Fibroblast of upper back skin (primary cell): ENCODE data around the gene MAD1L1.
A peak's percentile ranks its signal among the peaks of the same experiment; 100 is the strongest.

ENCODE experiments used
- DNase-seq: peaks from one replicate; pipeline ENCODE4 v3.0.0-alpha.2; 2013

The MAD1L1 gene

DNA sequence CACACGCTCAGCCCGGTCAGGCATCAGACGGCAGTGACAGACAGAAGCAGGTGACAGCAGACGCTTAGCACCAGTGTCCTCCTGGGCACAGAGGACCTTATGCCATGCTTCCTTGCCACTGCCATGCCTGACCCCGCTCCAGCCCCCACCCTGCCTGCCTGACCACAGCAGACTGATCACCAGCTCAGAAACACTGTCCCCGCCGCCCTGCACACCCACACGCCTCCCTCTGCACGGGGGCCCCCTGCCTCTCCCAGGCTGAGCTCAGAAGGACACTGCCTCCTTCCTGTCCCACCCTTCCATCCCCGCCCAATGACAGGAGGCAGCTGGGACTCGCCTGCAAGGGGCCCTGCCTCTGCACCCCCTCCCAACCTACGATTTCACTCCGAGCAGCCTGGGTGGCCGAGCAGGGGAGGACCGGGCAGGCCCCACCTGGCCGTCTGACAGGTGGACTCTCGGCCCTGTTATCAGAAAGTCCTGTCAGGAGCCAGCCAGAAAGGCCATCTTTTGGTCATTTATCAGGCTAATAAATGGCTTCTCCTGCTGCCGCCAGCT, 379.2 kb downstream of the MAD1L1 start:
- no peak for DNase-seq

DNA sequence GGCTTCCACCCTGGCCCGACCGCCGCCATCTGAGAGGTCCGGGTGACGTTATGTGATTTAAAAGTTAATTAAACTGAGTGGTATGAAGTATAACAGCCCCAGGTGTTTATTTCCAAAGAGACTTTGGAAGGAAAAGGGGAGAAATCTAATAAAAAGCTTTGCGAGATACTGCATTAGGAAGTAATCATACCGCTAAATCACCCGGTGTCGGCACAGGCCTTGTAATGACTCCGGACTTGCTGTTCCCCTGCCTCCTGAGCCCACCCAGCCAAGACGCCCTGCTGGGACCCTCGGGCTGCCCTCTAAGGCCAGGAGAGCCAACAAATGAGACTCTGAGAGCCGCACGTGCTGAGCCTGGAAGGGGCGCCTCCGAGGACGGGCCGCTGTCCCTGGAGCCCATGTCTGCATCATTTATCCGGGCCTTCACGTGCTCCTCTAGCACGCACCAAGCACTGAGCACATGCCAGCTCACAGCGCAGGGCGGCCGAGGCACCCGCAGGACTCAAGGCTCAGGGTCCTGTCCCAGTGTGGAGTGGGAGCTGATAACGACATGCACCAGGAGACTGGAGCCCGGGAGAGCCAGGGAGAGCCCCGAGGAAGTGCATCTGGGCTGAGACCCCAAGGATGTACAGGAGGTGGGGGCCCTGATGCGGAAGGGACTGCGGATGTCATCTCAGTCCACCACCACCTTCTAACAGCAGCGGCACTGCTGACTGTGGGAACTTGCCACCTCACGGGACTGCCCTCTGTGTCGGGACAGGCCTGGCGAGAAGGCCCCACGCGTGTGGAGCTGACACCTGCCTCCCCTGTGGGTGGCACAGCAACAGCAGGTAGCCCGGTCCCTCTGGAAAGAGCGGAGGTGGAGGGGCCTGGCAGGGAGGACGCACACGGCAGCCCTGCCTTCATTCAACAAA, 380.0 kb downstream of the MAD1L1 start:
- DNase-seq: no peak

DNA sequence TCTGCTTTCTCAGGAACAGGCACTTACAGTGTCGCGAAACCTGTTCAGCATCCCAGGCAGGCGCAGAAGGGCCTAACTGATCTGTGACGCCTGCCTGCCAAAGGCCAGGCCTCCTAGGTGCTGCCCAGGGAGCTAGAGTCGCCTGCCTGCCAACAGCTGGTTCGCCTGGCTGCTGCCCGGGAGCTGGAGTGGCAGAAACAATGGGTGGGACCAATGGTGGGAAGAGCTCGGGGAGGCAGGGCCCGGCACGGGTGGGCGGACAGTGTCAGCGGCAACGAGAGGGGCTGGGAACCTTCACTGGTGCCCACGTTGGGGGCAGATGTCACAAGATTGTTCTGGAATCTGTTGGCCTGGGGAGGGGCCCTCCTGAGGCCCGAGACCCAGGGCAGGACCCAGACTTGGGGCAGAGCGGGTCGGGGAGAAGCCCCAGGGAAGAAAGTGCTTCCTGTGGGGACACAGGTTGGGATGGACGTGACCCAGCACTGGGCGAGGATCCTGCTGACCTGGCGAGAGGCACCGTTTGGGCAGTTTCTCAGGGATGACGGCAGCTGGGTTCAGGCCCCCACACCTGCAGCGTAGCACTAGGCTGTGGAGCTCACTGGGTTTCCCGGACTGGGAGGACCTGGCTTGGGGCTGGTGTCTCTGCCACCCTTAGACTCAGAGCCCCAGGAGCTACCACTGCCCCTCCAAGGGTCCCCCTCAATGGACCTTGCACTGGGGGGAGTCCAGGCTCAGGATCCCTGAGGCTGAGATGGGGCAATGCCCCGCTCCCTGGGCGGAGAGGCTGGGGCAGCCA, 380.8 kb downstream of the MAD1L1 start:
- no peak for DNase-seq

DNA sequence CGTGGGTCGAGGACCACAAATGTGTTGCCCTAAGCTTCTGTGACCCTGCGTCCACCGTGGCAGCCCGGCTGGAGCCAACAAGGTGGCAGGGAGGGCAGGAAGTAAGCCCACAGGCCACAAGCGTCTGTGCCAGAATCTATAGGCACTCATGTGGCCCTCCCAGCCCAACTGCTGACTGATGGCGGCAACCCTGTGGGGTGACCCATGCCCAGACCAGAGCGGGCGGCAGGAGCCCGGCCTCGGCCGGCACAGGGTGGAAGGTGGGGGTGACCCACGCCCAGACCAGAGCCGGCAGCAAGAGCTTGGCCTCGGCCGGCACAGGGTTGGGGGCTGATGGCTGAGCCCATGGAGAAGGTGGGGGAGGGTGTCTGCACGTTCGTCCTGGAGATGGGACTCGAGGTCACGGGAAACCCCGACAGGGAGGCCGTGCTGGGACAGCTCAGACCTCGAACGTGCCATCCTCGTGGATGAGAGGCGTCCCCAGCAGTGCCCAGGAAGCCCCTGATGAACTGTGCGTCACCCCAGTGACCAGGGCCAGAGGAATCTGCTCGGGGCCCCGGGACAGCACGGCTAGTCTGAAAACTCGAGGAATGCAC, 381.7 kb downstream of the MAD1L1 start:
- DNase-seq: no peak

DNA sequence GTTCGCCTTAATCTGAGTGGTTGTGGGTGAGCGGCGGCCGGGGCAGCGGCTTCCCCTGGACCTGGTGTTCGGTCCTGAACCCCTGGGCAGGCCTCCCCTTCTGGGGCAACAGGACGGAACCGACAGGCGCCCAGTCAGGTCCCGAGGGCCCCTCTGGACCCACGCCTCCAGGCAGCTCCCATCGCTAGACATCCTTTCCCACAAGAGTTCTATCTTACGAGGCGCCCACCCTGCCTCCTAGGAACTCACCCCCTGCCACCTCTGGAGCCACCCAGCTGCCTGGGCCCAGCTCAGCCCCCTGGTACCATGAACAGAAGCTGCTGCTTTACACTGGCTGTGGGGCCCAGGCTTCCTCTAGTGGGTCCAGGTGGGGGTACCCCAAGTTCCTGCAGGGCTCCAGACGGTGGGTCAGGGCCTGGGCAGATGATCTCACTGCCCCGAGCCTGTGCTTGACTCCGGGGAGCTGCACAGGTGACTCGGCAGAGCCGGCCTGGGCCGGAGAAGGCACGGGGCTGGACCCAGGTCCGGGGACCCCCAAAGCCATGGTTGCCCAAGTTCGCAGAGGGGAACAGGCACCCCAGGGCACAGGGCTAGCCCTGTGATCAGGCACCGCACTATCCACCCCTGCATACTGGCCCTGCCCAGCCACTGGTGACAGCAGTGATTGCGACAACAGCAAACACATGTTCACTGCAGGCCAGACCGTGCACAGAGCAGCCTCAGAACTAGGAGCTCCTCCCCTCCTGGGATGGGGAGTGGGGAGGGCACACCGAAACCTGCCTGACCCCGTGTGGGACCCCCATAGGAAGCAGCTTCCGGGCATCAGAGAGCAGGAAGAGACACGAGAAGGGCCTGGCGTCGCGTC, 382.4 kb downstream of the MAD1L1 start:
- no peak for DNase-seq

DNA sequence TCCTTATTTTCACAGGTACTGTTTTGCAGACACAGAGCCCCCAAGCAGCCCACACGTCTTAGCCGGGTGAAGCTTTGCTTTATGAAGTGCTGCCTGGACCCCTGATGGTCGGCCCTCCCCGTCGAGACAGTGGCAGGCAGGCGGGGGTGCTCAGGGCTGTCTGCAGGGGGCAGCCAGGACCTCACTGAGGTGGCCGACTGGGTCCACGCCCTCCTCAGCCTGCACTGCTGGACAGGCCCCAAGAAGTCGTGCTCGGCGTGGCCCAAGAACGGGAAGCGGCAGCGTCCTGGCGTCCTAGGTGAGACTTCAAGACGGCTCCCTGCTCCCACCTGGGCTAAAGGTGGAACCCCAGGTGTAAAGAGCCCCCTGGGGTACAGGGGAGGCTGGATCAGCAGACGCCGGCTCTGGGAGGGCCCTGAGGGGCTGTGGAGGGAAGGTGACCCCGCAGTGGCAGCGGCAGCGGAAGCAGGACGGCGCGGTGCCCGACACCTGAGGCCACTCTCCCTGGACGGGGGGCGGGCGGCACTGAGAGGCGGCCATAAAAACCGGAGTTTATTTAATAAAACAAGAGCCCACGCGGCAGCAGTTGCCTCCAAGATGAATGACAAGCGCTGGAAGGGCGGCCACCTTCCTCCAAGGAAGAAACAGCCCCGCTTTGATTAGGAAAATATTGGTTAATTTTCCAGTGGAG, 383.2 kb downstream of the MAD1L1 start:
- no peak for DNase-seq

DNA sequence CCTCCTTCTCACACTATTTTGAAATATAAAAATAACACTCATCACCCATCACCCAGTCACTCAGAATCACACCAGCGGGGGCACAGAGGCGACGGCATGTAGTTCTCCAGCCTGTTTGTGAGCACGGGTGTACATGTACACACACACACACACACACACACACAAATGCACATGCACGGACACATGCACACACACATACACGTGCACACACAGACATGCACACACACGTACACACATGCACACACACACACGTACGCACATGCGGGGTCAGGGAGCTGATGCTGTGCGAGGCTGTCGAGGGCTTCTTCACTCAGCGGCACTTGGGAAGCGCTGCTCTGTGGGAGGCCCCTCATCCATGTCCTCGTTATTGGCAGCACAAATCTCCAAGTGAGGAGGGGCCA, 383.8 kb downstream of the MAD1L1 start:
- no peak for DNase-seq

DNA sequence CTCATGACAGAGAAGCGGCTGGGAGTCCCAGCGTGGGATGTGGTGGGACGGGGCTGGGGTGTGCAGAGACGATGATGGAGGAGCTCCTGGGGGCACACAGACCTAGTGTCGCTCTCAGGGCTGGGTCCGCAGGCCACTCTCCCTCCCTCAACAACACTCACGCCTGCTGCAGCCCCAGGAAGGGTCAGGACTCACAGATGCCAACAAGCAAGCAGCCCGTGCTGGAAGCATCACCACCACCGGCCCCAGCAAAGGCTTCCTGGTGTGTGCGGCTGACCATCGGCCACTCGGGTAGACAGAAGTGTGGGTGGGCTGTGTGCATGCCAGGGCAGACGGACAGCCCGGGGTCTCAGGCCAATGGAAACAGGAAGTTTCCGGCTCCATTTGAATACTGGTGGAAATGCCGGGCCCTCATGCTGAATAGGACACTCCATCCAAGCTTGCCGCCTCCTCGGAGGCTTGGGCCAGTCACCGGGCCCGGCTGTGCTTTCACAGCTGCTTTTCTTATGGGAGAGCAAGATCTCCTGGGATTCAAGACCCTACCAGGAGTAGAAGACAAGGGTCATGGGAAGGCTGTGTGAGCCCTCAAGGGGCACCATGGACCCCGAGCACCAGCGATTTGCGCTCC, 384.6 kb downstream of the MAD1L1 start:
- DNase-seq: no peak

DNA sequence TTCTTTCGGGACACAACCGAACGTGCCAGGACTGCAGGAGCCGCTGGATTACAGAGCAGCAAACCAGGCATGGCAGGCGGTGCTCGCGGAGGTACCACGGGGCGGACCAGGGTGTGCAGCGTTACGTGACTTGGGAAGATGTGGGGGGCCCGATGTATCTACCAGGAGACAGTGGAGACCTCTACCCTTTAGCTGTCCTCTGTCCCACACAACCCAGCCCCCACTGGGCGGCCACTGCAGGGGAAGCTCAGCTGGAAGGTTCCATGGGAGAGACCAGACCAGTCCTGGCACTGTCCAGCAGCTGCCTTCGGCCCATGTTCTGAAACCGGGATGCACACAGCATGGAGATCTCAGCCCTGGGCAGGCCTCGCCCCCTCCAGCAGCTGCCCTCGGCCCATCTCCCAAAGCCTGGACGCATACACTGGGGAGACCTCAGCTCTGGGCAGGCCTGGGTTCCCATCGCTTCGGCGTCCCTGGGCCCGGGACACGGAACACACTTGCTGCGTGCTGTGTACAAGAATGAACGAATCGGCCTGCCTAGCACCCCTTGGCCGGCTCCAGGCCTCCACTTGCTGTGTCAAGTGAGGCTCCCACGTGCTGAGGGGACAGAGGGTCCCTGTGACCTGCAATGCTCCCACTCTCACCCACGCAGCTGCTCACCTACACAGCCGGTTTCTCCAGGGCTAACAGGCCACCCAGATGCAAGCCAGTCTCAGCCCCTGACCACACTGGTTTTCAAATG, 385.3 kb downstream of the MAD1L1 start:
- no peak for DNase-seq

DNA sequence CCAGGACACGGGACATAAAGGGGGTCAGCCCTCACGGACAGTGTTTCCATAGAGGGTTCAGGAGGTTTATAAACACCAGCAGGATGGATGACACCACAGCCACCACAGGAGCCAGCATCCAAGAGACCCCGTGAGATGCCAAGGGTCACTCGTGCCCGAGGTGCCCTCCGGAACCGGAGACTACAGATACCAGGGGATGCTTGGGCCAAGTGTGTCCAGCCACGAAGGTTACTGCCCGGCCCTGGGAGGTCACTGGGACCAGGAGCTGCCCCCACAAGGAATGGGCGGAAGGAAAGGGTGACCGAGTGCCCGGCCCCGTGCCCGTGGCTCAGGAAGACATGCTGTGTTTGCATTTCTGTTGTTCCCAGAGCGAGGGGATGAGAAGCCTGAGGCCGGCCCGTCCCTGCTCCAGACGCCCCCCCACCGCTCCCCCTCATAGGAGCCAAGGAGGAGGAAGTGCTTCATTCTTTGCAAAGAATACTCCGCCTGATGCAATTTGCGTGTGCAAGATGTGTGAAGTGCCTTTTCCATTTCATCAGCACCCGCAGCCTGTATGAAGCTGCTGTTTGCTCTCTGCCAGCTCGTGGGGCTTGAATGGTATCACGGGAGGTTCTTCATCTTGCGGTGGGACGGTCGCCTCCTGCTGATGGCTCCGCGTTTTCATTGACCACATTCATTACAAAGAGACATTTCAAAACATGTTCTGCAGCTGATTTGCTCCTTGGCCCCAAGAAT, 386.2 kb downstream of the MAD1L1 start:
- DNase-seq: peak; percentile 50

DNA sequence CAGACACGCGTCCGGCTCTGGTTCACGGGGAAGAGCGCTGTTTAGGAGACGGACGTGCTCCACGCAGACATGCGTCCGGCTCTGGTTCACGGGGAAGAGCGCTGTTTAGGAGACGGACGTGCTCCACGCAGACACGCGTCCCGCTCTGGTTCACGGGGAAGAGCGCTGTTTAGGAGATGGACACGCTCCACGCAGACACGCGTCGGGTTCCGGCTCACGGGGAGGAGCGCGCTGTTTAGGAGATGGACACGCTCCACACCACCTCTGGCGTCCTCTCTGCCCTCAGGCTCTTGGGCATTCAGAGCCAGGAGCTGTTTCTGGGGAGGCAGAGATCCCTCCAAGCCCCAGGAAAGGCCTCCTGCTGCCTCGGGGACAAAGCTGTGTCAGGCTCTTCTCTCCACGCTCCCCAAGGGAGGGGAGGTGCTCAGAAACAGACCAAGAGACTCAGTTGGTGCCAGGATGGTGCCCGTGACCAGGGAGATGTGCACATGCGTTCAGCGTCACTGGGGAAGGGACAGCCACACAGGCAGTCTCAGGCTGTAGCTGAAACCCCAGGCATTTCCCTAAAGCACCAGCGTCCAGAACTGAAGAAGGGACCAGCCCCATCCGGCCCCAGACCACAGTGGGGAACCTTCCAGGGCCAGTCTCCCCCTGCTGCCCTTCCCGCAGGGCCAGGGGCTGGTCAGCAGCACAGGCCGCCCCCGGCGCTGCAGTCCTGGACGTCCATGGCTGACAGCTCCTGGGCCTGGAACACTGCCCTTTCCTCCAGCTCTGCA, 387.0 kb downstream of the MAD1L1 start:
- DNase-seq: no peak

DNA sequence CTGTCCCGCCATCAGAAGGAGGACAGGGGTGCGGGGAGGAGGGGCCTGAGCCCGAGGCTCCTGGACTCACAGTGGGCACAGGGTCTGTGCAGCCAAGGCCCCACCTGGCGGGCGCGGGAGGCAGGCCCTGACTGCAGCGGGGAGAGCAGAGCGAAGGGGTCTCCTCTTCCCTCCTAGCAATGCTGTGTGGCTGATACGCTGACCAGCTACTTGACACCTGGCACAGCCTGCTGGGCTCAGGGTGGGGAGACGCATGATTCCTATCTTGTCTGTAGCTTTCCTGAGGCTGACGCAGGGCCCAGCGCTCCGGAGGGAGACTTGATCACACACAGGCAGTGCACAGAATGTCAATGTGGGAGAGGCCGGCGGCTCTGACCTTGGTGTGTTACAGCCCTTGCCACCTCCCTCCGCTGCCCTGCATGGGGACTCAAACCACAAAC, 387.8 kb downstream of the MAD1L1 start:
- no peak for DNase-seq

DNA sequence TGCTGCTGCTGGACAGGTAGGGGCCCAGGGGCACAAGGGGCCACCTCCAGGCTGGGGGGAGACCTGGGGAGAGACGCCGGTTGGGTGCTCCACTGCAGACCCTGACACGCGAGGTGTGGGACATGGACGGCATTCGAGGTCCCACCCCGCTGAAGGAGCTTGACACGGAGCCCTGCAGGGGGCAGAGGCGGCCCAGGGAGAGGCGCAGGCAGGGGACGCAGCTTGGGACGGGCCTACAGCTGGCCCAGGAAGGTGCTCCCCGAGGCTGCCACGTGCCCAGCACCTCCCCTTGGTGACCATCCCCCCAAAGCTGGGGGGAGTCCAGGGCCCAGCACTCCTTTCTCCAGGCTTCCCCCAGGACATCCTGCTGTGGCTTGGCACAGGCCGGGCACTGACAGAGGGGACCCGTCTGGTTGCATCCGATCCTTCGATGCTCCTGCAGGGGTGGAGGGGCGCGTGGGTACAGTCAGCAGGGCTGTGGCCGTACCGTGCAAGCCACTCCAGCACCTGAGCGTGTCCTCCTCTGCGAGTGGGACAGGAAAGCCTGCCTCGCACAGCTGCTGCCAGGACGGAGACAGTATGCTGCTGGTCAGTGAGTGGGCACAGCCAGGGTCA, 388.3 kb downstream of the MAD1L1 start:
- DNase-seq: no peak

DNA sequence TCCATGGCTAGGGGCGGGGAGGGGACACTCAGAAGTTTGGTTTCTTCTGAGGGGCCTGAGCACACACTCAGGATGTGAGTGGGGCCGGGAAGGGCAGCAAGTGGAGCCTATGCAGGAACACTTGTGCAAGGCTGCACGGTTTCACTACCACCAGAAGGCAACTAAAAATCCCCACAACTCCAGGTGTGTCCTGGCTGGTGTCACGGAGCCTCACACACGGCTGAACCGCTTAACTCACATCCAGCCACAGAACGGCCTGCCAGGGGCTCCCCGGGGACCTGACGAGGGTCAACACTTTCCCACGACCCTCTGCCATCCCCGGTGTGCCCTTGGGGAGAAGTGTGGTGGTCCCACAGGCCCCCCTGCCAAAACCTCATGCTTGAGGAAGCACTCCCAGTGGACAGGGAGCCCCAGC, 388.8 kb downstream of the MAD1L1 start:
- DNase-seq: no peak

DNA sequence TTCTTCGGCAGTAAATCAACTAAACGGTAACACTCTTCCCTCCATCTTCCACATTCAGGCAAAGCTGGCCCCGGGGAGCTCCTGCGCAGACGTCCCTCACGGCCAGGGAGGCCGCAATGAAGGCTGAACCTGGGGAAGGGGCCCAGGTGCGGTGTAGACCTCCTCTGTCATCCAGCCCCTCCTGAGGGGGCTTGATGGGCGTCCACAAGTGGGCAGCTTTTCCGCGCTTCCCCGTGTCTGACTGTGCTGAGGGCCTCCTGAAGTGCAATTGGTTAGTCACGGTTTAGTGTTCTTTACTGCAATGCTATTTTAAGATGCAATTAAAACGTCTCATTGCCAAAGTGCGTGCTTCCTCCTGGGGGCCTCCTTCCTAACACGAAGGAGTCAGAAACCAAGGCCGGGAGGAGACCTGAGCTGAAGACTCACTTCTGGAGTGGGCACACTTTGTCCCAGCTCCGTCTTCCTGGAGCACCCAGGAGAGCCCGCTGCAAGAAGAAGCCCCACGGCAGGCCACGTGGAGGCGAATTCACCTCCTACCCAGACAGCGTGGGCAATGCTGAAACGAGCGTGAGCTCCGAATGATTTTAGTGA, 389.4 kb downstream of the MAD1L1 start:
- peak; percentile 80 for DNase-seq

DNA sequence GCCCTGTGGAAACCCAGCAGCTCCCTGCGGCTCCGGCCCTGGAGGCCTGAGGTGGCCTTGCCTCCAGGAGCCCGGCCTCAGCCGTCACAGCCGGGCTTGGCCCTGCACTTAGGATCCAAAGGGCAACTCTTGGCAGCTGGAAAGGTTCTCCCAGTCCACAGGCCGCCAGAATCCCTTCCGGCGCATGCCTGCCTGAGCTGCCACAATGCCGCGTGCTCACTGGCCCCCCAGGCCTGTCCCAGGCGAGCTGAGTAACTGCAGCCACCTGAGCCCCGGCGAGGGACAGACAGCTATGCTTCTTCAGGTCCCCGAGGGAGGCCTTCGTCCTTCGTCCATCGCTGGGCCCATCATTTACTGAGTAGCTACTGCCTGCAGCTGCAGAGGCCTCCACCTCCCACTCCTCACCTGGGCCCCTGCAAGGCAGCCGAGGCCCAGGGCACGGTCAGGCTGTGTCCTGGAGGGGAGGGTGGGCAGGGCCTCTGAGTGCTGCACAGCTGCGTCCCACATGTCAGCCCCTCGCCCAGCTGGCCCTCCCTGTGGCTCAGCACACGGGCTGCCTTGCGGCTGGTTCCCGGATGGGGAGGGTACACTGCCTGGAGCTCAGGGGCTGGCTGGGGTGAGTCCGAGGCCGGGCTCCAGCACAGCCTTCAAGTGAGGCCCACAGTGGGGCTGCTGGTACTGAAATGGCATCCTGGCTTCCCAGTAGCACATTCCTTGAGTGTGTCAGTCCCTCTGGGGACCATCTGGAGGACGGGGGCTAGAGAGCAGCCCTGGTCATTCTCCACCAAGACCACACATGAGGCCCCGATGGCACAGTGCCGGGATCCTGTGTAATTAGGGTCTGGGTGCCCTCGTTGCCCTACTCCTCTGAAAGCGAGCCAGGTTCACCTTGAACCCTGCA, 390.2 kb downstream of the MAD1L1 start:
- peak; percentile 66 for DNase-seq
